ENCODE measurements around the gene KCNQ1OT1. TPM values are rescaled to one million over a fixed set of nuclear protein-coding genes. Genes with fewer than 3 reads are reported as not detected.

The KCNQ1OT1 gene
- total and polyA plus RNA-seq, 9 of the 15 experiments (the other 6 are each of a cell fraction or from before 2014, with no cell fraction given) = 0.04 to 2.3 (median 0.74) TPM

- DNase-seq (ENCODE audit: extremely low read depth in 1 of 4, low spot score in 3 of 4) = no peak
- Histone ChIP-seq H3K9me3 (replicated peaks; ENCODE audit: control insufficient read depth, insufficient read depth, low read depth, low read length) (no peaks in the 10 kb centered on the region), H3K36me3 (ENCODE audit: control insufficient read depth, insufficient read depth, low read length) (no peaks in the 10 kb centered on the region), H3K27ac (ENCODE audit: extremely low read depth, low read depth, low read length) (no peak overlapping the region), H2AFZ (ENCODE audit: low read depth, low read length) (no peak overlapping the region), H3K9ac (ENCODE audit: insufficient read depth in 1 of 2, low read depth in 2 of 2, low read length in 2 of 2) (no peak overlapping the region), H3K4me1 (replicated peaks in 1 of 2; ENCODE audit: control insufficient read depth in 2 of 2, insufficient read depth in 2 of 2, low read length in 2 of 2) (peaks cover 0 to 31% of the 10 kb centered on the region in 2 experiments; a peak in 1 of 5 replicates), H3K27me3 (ENCODE audit: control insufficient read depth in 2 of 2, insufficient read depth in 2 of 2, low read length in 2 of 2) (peaks cover 11 to 79% of the 10 kb centered on the region in 2 experiments), H3K9me1 (ENCODE audit: control insufficient read depth, insufficient read depth, low read length) (no peaks in the 10 kb centered on the region), H3K79me2 (ENCODE audit: control insufficient read depth, insufficient read depth, low read length) (no peaks in the 10 kb centered on the region), H3K4me2 (ENCODE audit: insufficient read depth, low read length) (no peak overlapping the region), H4K20me1 (replicated peaks; ENCODE audit: control insufficient read depth, insufficient read depth, low read length) (peaks cover 12% of the 10 kb centered on the region; the same call in 1 of the 2 replicates), H3K4me3 (no peak overlapping the region)
- FAIRE-seq = no peak
- POLR2A ChIA-PET = no interaction called here
- CTCF ChIA-PET (ENCODE audit: low intra/inter-chr PET ratio) = interaction anchor here (0.6 kb wide), 1 partner anchor 25 kb away, joined by 4 read pairs; no protein-coding TSS in a partner anchor
- WGBS (ENCODE audit: insufficient coverage, low coverage, missing lambda C conversion rate) = 5% methylated on average over 16 of the region's 18 CpGs
- intact Hi-C loops (cut with micrococcal nuclease) = no loop called here
- no peak for ATAC-seq
- BruUV-seq (replicated peaks) = no TSS peak
- TF ChIP-seq EGR1 (conservative IDR thresholded peaks at IDR 0.05) (0 out of 2 replicates have a peak, but pooled peaks have one; percentile 19), ESRRA (IDR thresholded peaks at IDR 0.05; ENCODE audit: borderline replicate concordance, low read depth) (no peak)
- in situ Hi-C loops (cut with MboI) = no loop called here
These were observed 113.6 kb downstream of the KCNQ1OT1 start for GRCh38 chr11:2586087-2586792.

DNA sequence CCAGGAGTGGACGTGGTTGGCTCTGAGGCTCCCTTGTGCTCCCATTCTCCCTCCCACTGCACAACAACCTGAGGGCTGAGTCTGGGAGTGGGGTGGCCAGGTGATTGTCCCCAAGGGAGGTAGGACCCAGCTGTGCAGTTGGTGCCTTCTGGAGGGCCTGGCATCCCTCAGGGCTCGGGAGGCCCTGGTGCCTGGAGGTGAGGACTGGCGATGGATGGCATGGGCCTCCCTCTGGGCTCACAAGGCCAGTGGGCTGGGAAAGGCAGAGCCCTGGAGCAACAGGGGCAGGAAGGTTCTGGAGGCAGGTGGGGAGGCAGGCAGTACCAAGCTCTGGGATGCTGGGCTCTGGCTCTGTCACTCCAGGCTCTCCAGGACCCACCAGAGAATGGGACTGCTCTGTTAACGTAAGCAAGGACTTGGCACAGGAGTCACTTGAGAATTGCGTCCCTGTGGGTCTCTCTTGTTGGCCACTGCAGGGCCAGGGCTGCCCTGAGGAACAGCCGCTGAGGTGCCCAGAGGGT is 114.2 kb downstream of the KCNQ1OT1 start:
- Histone ChIP-seq H3K36me3 (ENCODE audit: control insufficient read depth, insufficient read depth, low read length) (no peaks in the 10 kb centered on the region), H4K20me1 (replicated peaks; ENCODE audit: control insufficient read depth, insufficient read depth, low read length) (peaks cover 19% of the 10 kb centered on the region; the same call in 1 of the 2 replicates), H3K27ac (ENCODE audit: extremely low read depth, low read depth, low read length) (no peak overlapping the region), H3K27me3 (ENCODE audit: control insufficient read depth in 2 of 2, insufficient read depth in 2 of 2, low read length in 2 of 2) (peaks cover 8 to 79% of the 10 kb centered on the region in 2 experiments), H3K4me2 (ENCODE audit: insufficient read depth, low read length) (no peak overlapping the region), H3K4me3 (no peak overlapping the region), H2AFZ (ENCODE audit: low read depth, low read length) (no peak overlapping the region), H3K9me3 (replicated peaks; ENCODE audit: control insufficient read depth, insufficient read depth, low read depth, low read length) (no peaks in the 10 kb centered on the region), H3K79me2 (ENCODE audit: control insufficient read depth, insufficient read depth, low read length) (no peaks in the 10 kb centered on the region), H3K9me1 (ENCODE audit: control insufficient read depth, insufficient read depth, low read length) (no peaks in the 10 kb centered on the region), H3K4me1 (replicated peaks in 1 of 2; ENCODE audit: control insufficient read depth in 2 of 2, insufficient read depth in 2 of 2, low read length in 2 of 2) (peaks cover 0 to 37% of the 10 kb centered on the region in 2 experiments; a peak in 1 of 5 replicates), H3K9ac (ENCODE audit: insufficient read depth in 1 of 2, low read depth in 2 of 2, low read length in 2 of 2) (no peak overlapping the region)
- no peak for DNase-seq (ENCODE audit: extremely low read depth in 1 of 4, low spot score in 3 of 4)
- ChIA-PET CTCF (ENCODE audit: low intra/inter-chr PET ratio) (interaction anchor here (0.6 kb wide), 1 partner anchor 26 kb away, joined by 4 read pairs; no protein-coding TSS in a partner anchor), POLR2A (no interaction called here)
- ATAC-seq = no peak
- in situ Hi-C loops (cut with MboI) (no loop called here), intact Hi-C loops (cut with micrococcal nuclease) (no loop called here)
- no peak for FAIRE-seq
- TF ChIP-seq POLR3A (IDR thresholded peaks at IDR 0.05; ENCODE audit: borderline replicate concordance, extremely low read depth, insufficient read depth, insufficient read length) (no peak), SREBF2 (CRISPR knock-in tag; IDR thresholded peaks at IDR 0.05) (no peak), ZBTB2 (IDR thresholded peaks at IDR 0.05) (no peak), ZNF766 (CRISPR knock-in tag; conservative IDR thresholded peaks at IDR 0.05) (no peak)
- TF ChIP-seq, protein P1, sequence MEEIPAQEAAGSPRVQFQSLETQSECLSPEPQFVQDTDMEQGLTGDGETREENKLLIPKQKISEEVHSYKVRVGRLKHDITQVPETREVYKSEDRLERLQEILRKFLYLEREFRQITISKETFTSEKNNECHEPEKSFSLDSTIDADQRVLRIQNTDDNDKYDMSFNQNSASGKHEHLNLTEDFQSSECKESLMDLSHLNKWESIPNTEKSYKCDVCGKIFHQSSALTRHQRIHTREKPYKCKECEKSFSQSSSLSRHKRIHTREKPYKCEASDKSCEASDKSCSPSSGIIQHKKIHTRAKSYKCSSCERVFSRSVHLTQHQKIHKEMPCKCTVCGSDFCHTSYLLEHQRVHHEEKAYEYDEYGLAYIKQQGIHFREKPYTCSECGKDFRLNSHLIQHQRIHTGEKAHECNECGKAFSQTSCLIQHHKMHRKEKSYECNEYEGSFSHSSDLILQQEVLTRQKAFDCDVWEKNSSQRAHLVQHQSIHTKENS (CRISPR knock-in tag; IDR thresholded peaks at IDR 0.05) = no peak
- BruUV-seq (replicated peaks) = no TSS peak
- WGBS (ENCODE audit: insufficient coverage, low coverage, missing lambda C conversion rate) = 1% methylated on average over 6 of the region's 6 CpGs
